GM10266 (cell line): ENCODE data around the gene ATP5PD.
"Not testable (repeated sequence)": the region's sequence is repeated elsewhere in the genome, so short reads cannot be mapped to it uniquely, and the experiment has no call there.

Source experiments
- DNase-seq: peaks from one replicate; pipeline ENCODE4 v3.0.0; 2012; ENCODE audit errors: extremely low spot score
- TF ChIP-seq, protein P1 (sequence below): IDR thresholded peaks from 2 replicates; pipeline ENCODE4 v1.5.1; 2012; ENCODE audit warnings: mild to moderate bottlenecking, low read depth; ENCODE audit not compliant: control insufficient read depth, insufficient read depth; ENCODE audit errors: missing control alignments

ATP5PD gene

DNA sequence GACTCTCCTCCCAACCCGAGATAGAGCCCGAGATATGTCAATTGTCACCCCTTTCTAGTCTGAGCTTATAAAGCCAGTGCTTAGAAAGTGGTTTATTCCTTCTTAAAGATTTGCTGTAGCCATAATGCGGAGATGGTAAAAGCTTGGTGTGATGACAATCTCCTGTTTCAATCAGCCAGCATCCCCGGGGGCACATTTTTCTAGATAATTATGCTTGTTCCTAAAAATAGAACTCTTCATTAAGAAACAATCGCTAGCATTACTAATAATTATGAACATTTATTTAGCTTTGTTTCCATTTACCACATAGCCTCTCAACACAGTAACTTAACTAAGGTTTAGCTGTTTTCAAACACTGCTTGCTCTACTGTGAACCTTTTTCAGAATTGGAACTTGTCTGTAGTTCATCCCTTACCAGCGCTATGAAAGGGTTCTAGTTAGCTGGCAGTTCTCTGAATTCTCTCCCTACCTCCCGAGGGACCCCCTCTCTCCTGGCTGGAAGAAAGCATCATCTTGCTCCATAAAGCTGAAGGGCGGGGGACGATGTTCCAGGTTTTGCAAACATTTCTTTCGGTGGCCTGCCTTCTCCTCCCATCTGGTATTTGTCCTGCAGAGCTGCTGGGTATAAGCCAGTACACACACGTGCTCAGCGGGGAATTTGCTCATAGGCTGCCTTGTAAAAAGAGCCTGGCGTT lies 35.2 kb downstream of the ATP5PD start:
- TF ChIP-seq, protein P1, sequence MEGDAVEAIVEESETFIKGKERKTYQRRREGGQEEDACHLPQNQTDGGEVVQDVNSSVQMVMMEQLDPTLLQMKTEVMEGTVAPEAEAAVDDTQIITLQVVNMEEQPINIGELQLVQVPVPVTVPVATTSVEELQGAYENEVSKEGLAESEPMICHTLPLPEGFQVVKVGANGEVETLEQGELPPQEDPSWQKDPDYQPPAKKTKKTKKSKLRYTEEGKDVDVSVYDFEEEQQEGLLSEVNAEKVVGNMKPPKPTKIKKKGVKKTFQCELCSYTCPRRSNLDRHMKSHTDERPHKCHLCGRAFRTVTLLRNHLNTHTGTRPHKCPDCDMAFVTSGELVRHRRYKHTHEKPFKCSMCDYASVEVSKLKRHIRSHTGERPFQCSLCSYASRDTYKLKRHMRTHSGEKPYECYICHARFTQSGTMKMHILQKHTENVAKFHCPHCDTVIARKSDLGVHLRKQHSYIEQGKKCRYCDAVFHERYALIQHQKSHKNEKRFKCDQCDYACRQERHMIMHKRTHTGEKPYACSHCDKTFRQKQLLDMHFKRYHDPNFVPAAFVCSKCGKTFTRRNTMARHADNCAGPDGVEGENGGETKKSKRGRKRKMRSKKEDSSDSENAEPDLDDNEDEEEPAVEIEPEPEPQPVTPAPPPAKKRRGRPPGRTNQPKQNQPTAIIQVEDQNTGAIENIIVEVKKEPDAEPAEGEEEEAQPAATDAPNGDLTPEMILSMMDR, result no peak
- no peak for DNase-seq

DNA sequence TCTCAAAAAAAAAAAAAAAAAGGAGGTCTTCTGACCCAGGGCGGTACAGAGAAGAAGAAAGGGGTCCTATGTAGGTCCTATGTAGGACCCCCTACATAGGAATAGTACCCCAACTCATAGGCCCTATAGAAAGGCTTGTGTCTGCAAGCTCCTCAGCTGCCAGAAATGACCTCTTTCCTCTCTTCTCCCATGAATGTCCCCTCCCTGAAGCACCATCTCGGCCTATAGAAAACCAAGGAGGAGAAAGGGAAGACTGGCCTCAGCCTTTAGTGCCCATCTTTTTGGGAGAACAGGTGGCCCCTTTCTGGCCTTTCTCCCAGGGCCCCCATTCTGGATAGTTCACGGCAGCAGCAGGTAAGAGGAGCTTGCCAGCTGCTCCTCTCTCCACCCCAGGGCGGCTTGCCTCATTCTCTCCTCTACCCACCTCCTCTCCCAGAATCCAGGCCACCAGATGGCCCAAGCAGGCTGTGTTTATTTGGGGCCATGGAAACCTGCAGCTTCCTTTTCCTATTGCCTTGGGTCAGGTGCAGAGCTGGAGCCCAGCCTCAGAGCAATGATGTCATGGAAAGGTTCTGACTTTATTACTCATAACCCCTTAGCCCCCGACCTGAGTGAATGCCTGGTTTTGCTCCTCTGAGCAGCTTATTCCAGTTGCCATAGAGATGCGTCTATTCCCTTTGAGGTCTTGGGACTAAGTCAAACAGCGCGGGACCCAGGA lies 35.9 kb downstream of the ATP5PD start:
- TF ChIP-seq, protein P1, result no peak
- DNase-seq, result peak; percentile 29

DNA sequence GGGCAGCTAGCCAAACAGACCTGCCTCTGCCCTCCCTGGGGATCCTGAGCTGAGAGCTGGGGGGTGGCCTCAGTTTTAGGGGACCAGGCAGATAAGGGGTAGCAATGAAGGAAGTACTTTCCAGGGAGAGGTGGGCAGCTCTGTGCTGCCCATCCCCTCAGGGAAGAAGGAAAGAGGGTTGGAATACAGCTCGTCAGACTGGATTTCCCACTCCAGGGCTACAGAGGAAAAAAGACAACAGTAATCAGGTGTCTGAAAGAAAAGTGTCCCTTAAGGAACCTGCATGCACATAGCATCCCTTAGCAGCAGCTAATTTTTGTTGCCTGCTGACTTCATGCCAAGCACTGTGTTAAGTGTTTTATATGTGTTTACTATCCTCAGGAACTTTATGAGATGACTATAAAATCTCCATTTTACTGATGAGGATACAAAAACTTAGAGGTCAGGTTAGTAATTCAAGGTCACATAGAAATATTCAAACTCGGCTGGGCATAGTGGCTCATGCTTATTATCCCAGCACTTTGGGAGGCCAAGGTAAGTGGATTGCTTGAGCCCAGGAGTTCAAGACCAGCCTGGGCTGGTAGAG lies 37.5 kb downstream of the ATP5PD start:
- TF ChIP-seq, protein P1, result no peak
- DNase-seq, result no peak

DNA sequence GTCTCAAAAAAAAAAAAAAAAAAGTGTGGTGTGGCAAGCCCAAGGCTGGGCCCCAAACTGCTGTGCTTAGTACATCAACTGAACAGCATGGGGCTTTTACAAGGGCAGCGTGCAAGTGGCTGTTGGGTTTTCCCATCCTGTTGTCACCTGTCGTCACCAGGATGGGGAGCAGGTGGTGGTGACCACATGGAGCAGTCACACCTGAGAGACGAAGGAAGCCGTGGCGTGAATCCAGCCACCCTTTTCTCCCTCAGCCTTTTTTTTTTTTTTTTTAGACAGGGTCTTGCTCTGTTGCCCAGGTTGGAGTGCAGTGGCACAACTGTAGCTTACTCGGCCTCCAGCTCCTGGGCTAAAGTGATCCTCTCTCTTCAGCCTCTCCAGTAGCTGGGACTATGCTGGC lies 38.4 kb downstream of the ATP5PD start:
- TF ChIP-seq, protein P1, result no peak

DNA sequence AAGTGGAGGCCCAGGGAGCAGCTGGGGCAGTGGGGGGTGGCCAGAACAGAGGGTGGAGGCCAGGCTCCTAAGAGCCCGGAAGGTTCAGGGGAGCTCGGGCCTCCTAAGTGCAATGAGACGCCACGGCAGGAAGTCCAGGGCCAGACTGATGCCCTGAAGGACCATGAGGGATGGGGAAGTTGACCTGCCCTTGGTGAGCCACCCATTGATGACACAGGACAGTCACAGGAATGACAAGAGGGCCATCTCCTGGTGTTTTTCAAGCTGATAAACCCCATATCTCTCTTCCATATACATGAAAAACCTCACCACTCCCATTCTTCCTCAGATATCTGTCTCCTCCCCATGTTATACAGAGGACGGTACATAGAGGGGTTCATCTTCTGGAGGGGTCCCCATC lies 40.1 kb downstream of the ATP5PD start:
- DNase-seq, result peak; percentile 37
- TF ChIP-seq, protein P1, result peak; percentile 2

More for the DNA sequence above, 38.4 kb downstream of the ATP5PD start:
- DNase-seq, result no peak

DNA sequence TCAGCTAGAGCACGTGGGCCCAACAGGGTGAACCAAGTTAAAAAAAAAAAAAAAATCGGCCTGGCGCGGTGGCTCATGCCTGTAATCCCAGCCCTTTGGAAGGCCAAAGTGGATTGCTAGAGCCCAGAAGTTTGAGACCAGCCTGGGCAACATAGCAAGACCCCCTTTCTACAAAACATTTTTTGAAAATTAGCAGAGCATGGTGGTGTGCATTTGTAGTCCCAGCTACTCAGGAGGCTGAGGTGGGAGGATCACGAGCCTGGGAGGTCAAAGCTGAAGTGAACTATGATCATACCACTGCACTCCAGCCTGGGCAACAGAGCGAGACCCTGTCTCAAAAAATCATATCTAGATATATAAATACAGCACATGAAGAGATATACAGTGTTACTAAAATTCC lies 40.7 kb downstream of the ATP5PD start:
- not testable (repeated sequence) for DNase-seq

DNA sequence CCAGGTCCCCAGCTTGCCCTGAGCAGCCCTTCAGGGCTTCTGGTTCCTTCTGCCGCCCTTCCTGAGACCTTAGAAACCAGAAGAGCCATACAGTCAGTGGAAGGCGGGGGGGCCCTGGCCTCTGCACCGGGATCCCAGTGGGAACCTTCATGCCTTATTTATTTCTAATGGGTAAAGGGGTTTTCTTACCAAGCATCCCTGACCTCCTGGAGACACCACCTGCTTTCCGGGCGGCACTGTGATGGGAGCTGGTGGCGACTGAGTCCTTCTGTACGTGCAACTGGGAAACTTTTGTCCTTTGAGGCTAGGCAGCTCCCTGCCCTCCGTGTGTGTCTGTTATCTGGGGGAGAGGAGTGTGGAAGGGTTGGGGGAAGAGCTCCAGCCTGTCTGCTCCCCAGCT lies 41.5 kb downstream of the ATP5PD start:
- TF ChIP-seq, protein P1, result no peak
- DNase-seq, result no peak

DNA sequence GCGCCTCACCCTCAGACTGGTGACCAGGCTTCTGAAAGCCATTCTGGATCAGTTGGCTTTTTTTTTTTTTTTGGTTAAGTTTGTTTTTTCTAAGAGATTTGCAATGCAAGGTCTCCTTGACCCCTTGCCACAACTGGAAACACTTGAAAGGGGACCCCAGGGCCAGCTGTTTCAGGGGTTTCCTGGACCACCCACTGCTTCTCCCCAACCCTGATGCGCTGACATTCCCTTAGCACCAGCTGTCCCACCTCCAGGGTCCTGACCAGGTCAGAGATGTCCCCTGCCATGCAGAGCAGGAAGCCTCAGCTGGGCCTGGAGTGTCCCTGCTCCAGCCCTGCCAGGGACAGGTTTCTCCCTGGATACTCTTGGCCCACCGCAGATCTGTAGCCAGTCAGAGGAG lies 42.4 kb downstream of the ATP5PD start:
- no peak for DNase-seq
- TF ChIP-seq, protein P1, result no peak
